Fibroblast of skin of back (primary cell): ENCODE data around the gene RAB3D.
"Not testable (repeated sequence)": the region's sequence is repeated elsewhere in the genome, so short reads cannot be mapped to it uniquely, and the experiment has no call there.

Experiments
- DNase-seq: peaks from one replicate; pipeline ENCODE4 v3.0.0-alpha.2; 2013

Gene RAB3D

GRCh38 chr19:11338121-11338520 lies 1.3 kb downstream of the RAB3D start:
- DNase-seq = no peak

DNA sequence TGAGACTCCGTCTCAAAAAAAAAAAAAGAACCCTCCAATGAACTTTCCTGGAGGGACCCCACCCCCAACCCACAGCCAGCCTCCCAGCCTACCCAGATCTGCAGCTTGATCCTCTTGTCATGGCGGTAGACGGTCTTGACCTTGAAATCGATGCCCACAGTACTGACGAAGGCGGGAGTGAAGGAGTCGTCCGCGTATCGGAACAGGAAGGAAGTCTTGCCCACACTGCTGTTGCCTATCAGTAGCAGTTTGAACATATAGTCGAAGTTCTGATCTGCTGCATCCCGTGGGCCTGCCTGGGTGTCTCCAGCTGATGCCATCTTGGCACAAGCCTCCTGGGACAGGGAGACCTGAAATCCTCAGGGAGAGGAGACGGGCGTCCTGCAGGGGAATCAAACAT lies 2.4 kb downstream of the RAB3D start:
- DNase-seq = no peak

- DNase-seq = no peak
Observed at GRCh38 chr19:11335449-11336146, 3.9 kb downstream of the RAB3D start.

DNA sequence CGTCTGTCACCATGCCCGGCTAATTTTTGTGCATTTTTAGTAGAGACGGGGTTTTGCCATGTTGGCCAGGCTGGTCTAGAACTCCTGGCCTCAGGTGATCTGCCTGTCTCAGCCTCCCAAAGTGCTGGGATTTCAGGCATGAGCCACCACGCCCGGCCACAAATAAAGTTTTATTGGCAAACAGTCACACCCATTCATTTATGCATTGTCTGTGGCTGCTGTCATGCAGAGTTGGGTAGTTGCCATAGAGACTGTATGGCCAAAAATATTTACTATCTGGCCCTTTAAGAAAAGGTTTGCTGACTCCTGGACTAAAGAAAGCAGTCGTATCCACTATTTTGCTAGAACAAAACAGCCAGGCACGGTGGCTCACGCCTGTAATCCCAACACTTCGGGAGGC lies 5.6 kb downstream of the RAB3D start:
- peak; percentile 21 for DNase-seq

DNA sequence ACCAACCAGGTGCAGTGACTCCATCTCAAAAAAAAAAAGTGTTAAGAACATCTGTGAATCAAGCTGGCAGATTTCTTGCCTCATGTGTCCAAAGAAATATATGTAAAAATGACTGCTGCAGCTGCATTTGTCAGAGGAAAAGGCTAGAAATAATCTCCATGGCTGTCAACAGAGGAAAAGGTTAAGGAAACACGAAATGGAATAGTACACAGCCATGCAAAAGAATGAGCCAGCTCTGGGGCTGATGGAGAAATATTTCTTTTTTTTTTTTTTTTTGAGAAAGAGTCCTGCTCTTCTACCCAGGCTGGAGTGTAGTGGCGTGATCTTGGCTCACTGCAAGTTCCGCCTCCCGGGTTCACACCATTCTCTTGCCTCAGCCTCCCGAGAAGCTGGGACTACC lies 6.6 kb downstream of the RAB3D start:
- DNase-seq = no peak

DNA sequence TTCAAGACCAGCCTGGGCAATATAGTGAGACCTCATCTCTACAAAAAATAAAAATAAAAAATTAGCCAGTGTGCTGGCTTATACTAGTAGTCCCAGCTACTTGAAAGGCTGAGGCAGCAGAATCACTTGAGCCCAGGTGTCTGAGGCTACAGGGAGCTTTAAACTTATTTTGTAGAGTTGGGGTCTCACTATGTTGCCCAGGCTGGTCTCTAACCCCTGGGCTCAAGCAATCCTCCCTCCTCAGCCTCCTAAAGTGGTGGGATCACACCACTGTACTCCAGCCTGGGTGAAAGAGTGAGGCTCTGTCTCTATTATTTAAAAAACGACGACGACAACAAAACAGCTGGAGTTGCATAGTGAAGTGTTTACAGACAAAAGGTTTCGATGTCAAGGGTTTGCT lies 8.0 kb downstream of the RAB3D start:
- DNase-seq = no peak

- no peak for DNase-seq
Observed at GRCh38 chr19:11330127-11330526, 9.3 kb downstream of the RAB3D start.

- DNase-seq = no peak
Observed at GRCh38 chr19:11325544-11325943, 13.9 kb downstream of the RAB3D start.

- no peak for DNase-seq
Observed at GRCh38 chr19:11324748-11325389, 14.6 kb downstream of the RAB3D start.

- DNase-seq = peak; percentile 80
Observed at GRCh38 chr19:11324079-11324661, 15.3 kb downstream of the RAB3D start.

DNA sequence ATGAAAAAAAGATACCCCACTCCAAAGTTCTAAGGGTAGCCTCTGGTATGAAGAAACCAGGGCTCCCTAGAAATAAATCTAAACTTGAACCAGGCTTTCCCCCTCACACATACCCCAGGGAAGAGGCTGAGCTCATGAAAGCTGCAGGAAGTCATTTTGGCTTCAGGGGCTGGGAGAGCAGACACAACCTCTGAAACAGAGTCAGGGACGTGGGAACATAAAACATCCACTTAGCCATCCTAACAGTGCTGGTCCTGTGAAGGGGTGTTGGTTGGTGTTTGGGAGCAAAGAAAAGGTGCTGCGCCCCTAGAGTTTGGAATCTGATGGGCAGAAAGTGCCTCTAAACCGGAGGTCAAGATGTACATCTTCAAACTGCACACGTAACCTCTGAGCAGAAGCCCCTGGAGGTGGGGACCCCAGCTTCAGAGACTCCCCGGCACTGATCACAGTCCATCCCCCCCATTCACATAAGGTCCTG lies 15.8 kb downstream of the RAB3D start:
- DNase-seq = no peak

- DNase-seq = no peak
Observed at GRCh38 chr19:11322269-11323024, 17.0 kb downstream of the RAB3D start.

DNA sequence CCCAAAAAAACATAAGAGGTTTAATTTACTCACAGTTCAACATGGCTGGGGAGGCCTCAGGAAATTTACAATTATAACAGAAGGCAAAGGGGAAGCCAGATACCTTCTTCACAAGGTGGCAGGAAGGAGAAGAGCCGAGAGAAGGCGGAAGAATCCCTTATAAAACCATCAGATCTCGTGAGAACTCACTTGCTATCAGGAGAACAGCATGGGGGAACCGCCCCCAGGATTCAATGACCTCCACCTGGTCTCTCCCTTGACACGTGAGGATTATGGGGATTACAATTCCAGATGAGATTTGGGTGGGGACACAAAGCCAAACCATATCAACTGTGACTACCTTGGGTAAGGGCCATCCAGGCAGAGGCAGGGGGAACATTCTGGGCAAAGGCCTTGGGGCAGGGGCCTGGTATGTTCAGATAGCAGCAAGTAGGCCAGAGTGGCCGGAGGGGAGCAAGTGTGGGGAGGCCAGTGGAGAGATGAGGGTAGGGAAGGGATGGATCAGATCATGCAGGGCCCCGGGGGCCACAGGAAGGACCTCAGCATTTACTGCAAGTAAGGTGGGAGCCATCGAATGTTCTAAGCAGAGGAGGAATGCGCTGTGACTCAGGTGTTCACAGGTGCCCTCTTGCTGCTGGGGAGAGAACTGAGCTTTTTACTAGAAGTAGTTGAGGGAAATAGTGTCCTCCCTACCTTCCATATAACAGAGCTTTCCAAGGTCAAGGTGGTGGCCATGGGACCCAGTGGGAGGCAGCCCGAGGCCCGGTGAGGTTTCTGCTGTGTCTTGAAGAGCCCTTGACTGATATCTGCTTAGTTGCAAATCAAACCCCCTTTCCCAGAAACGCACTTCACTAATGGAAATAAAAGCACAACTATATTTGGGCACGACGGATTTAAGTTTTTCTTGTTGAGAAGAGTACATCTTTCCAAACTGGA lies 18.0 kb downstream of the RAB3D start:
- no peak for DNase-seq

- DNase-seq = not testable (repeated sequence)
Observed at GRCh38 chr19:11320278-11320995, 19.0 kb downstream of the RAB3D start.

DNA sequence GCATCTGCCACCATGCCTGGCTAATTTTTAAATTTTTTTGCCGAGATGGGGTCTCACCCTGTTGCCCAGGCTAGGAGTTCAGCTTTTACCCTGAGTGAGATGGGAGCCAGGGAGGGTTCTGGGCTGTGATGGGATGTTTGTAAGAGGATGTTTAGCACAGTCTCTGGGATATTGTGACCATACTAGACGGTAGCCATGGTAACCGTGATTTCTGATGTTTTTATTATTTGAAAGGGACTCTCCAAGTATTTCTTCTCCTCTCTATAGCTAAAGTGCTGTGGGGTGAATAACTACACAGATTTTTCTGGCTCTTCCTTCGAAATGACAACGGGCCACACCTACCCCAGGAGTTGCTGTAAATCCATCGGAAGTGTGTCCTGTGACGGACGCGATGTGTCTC lies 33.1 kb downstream of the RAB3D start:
- DNase-seq = no peak

GRCh38 chr19:11304936-11305335 lies 34.5 kb downstream of the RAB3D start:
- DNase-seq = no peak

DNA sequence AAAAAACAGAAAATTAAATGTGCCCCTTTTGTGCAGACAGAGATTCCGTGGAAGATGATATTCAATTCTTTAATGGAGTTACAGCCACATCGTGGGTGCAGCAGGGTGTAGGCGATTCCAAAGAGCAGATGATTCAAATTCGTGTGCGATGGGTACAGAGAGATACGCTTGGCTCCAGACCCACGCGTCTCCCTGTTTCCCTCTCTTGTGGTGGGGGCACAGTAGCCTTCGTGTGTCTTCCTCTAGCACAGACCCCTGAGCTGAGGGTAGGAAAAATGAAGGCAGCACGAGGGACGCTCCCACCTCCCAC lies 38.7 kb downstream of the RAB3D start:
- no peak for DNase-seq

DNA sequence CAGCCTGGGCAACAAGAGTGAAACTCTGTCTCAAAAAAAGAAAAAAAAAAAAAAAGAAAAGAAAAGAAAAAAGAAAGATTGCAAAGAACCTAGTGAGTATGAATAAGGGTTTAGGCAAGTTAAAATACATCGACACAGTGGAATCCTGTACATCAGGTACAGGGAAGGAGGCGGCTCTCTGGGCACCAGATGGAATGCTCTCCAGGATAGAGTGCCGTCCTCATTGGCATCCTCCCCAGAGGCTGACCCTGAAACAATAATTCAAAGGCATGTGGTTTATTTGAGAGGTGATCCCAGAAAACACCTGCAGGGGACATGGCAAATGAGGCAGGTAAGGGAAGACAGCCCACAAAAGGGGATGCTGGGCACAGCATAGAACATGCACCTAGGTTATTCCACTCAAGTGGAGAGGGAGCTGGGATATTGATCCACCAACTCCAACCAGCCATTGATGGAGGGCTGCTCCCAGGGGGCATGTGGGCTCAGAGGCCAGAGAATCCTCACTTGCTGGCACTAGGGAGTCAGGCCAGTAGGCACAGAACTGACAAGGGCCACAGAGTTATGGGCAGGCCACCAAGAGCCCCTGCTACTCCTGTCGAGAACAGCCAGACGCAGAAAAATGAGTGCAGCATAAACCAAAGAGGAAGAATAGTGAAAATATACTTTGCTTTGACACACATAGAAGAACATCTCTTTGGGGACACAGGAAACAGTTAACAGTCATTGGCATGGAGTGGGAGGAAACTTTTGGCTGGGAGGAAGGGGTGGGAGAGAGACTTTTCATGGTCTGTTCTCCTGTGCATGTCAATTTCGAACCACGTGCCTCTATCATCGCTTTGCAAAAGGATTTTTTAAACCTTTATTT lies 39.3 kb downstream of the RAB3D start:
- no peak for DNase-seq

DNA sequence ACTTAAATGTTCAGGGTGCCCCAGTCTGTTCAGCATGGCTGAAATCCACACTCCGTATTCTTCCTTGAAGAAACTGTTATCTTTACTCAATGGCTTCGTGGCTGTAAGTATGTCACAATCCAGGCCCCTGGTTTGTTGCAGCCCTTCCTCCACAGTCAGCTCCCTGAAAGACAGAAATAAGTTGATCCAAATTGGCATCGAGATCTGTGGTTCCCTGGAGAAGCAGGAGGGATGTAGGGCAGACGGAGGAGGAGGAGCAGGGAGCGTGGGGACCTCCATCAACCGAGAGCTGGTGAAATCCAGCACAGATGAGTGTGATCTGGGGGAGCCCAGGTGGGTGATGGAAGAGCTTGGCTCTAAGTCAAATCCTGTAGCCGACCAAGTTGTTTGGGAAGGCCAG lies 43.2 kb downstream of the RAB3D start:
- DNase-seq = no peak

DNA sequence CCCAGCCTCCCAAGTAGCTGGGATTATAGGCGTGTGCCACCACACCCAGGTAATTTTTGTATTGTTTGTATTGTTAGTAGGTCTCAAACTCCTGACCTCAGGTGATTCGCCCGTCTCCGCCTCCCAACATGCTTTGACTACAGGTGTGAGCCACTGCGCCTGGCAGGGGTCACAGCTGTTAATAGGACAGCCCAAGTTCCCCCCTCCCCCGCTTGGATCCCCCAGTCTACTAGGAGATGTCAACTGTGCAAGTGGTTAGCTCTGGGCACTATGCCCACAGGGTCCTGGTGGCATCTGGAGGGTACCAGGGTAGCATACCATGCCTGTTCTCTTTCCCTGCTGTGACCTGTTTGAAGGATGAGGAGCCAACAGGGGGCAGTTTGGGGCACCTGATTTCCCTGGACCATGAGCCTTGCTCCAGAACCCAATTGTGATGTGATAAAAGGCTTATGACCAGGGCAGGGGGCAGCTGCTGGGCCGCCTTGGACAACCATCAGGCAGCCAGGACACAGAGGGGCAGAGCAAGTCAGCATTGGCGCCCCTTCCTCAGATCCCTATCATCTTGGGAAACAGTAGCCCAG lies 43.7 kb downstream of the RAB3D start, which contains the start of gene TSPAN16:
Gene TSPAN16, plus strand, starts transcription at position 496 of the 581 bp plus-strand sequence. CDS start 138 bp downstream, outside the sequence.
- no peak for DNase-seq
